B cell (primary cell): ENCODE data around the gene CADM2. TPM values are rescaled to one million over a fixed set of nuclear protein-coding genes. Genes with fewer than 3 reads are reported as not detected.

ENCODE experiments used
- ATAC-seq: fragments of 200-7000 bp; cut with Tn5 transposase; one replicate; pipeline ENCODE4 v1.10.0; 2021; ENCODE audit warnings: low read depth, mild to moderate bottlenecking, moderate number of reproducible peaks, moderate library complexity
- CTCF ChIA-PET: fragments of 350-600 bp; sonication (Branson Sonifier 250); formaldehyde crosslinking; loops from one replicate; lab custom pipeline; 2021; ENCODE audit warnings: antibody characterized with exemption, inconsistent platforms; lab: Charles Lee
- POLR2A ChIA-PET: fragments of 350-600 bp; sonication (Branson Sonifier 250); formaldehyde crosslinking; loops from one replicate; lab custom pipeline; 2021; ENCODE audit warnings: antibody characterized with exemption; lab: Charles Lee
- DNase-seq: peaks from one replicate; pipeline ENCODE4 v3.0.0; 2013
- H2AFZ ChIP-seq: 2 replicates; pipeline ENCODE4 v1.6.1; 2012; ENCODE audit warnings: mild to moderate bottlenecking, low read depth, low read length; ENCODE audit not compliant: insufficient read depth, poor library complexity, severe bottlenecking
- H3K27ac ChIP-seq, 2 donors: 1 replicate in 1 of 2; 2 replicates in 1 of 2; pipeline ENCODE4 v1.5.1; 2012 to 2013; ENCODE audit warnings: low read length in 2 of 2, mild to moderate bottlenecking in 2 of 2, moderate library complexity in 1 of 2
- H3K27me3 ChIP-seq, 4 experiments: fragments of 200-600 bp in 1 of 4; sonication (generic) in 1 of 4; replicated peaks in 1 of 4; 1 replicate in 2 of 4; 2 replicates in 2 of 4; pipeline versions ENCODE4 v1.6.1 to v1.7.0; 2013 to 2016; ENCODE audit warnings: low read length in 3 of 4, mild to moderate bottlenecking in 2 of 4, mixed read lengths in 1 of 4, moderate library complexity in 1 of 4; ENCODE audit not compliant: insufficient read depth in 4 of 4, control insufficient read depth in 3 of 4; ENCODE audit errors: control extremely low read depth in 1 of 4
- H3K36me3 ChIP-seq, 2 experiments: replicated peaks in 1 of 2; 1 replicate in 1 of 2; 2 replicates in 1 of 2; pipeline versions ENCODE4 v1.6.1 to v1.7.1; 2013; ENCODE audit warnings: low read length in 1 of 2; ENCODE audit not compliant: insufficient read depth in 2 of 2, control insufficient read depth in 1 of 2; ENCODE audit errors: control extremely low read depth in 1 of 2, extremely low read depth in 1 of 2
- H3K4me1 ChIP-seq, 2 donors: fragments of 200-600 bp in 1 of 2; sonication (generic) in 1 of 2; 1 replicate in 1 of 2; 2 replicates in 1 of 2; pipeline versions ENCODE4 v1.5.1 to v1.6.1; 2013 to 2017; ENCODE audit warnings: low read length in 2 of 2; ENCODE audit not compliant: control insufficient read depth in 2 of 2, insufficient read depth in 2 of 2
- H3K4me2 ChIP-seq: replicated peaks from 2 replicates; pipeline ENCODE3; 2012; ENCODE audit warnings: mild to moderate bottlenecking, low read depth, low read length; ENCODE audit not compliant: poor library complexity, severe bottlenecking
- H3K4me3 ChIP-seq, 5 experiments: fragments of 200-600 bp in 1 of 5; sonication (generic) in 1 of 5; 1 replicate in 3 of 5; 2 replicates in 2 of 5; pipeline versions ENCODE4 v1.5.1 to v1.7.0; 2011 to 2016; ENCODE audit warnings: low read length in 4 of 5, mild to moderate bottlenecking in 4 of 5, low read depth in 2 of 5, control low read depth in 1 of 5, moderate library complexity in 1 of 5; ENCODE audit not compliant: insufficient read depth in 1 of 5; ENCODE audit errors: control extremely low read depth in 1 of 5, extremely low read depth in 1 of 5
- H3K79me2 ChIP-seq: fragments of 200-600 bp; sonication (generic); one replicate; pipeline ENCODE4 v1.6.0; 2016; ENCODE audit warnings: low read length; ENCODE audit not compliant: control insufficient read depth, insufficient read depth
- H3K9ac ChIP-seq: fragments of 200-600 bp; sonication (generic); 2 replicates; pipeline ENCODE4 v1.6.1; 2017; ENCODE audit warnings: mild to moderate bottlenecking, low read length, moderate library complexity
- H3K9me3 ChIP-seq, 3 donors: one replicate each; pipeline versions ENCODE4 v1.6.1 to v1.7.1; 2013; ENCODE audit warnings: low read length in 2 of 3; ENCODE audit not compliant: control insufficient read depth in 2 of 3, insufficient read depth in 1 of 3; ENCODE audit errors: control extremely low read depth in 1 of 3
- H4K20me1 ChIP-seq: 2 replicates; pipeline ENCODE4 v1.6.0; 2012; ENCODE audit warnings: mild to moderate bottlenecking, low read length; ENCODE audit not compliant: insufficient read depth, control insufficient read depth, poor library complexity, severe bottlenecking
- H3K27ac Mint-ChIP-seq: one replicate; pipeline ENCODE4 v1.8.0; 2021; ENCODE audit warnings: mixed read lengths
- H3K27me3 Mint-ChIP-seq: one replicate; pipeline ENCODE4 v1.8.0; 2021; ENCODE audit warnings: mixed read lengths
- H3K4me1 Mint-ChIP-seq: one replicate; pipeline ENCODE4 v1.8.0; 2021; ENCODE audit warnings: mixed read lengths
- H3K4me3 Mint-ChIP-seq: one replicate; pipeline ENCODE4 v1.8.0; 2021; ENCODE audit warnings: mixed read lengths
- H3K9me3 Mint-ChIP-seq: one replicate; pipeline ENCODE4 v1.8.0; 2022; ENCODE audit warnings: mixed read lengths; ENCODE audit not compliant: insufficient read depth
- EZH2 ChIP-seq: IDR thresholded peaks from 2 replicates; pipeline ENCODE4 v1.6.1; 2012; ENCODE audit warnings: borderline replicate concordance, low read depth, mild to moderate bottlenecking, moderate library complexity, low read length; ENCODE audit not compliant: insufficient read depth, poor library complexity, severe bottlenecking
- WGBS: methylation state at CpG from one replicate; pipeline ENCODE4 v1.1.5; 2013; ENCODE audit warnings: missing lambda C conversion rate; ENCODE audit not compliant: insufficient coverage; 5-methylcytosine and 5-hydroxymethylcytosine counted together
- intact Hi-C: fragments of 100-400 bp; cut with micrococcal nuclease; formaldehyde crosslinking; loops from one replicate; pipeline ENCODE4 v1.10.0; 2022
- polyA plus RNA-seq: library from polyadenylated mRNA; depleted of rRNA; stranded (reverse); fragments of >200 nt; gene quantifications from 2 replicates; pipeline ENCODE4 v1.2.3, GENCODE V29; 2012
- total RNA-seq, 2 donors: library from RNA; stranded (reverse); fragments of 120-200 nt in 1 of 2; gene quantifications; 1 replicate in 1 of 2; 2 replicates in 1 of 2; pipeline versions ENCODE4 v1.2.3 to v1.2.4, GENCODE V29; 2013 to 2022
- TF ChIP-seq, protein P1 (sequence below): fragments of 200-600 bp; IDR thresholded peaks from one replicate; pipeline ENCODE4 v1.8.0; 2022; ENCODE audit warnings: antibody characterized with exemption, mild to moderate bottlenecking

Gene CADM2
- total and polyA plus RNA-seq, 2 donors (not counting 1 experiment from before 2014, with no cell fraction given), result 0.10 to 0.37 TPM

DNA sequence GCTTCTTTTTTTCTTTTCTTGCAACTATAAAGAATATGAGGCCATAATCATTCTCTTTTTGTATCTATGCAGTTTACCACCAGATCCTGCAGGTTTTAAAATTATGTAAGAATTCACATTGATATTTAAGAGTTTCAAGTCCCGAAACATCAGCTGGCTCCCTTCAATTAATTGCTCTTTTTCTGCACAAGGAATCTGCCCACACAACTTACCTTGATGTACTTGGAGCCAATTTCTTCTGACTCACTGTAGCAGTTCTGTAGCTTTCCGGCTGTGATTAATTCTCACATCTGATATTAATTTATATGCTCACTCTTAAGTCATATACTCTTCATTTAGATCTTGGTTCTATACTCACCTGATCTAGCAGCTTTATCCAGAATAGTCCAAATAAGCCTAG, 781.8 kb downstream of the CADM2 start:
- Histone ChIP-seq H3K27ac (no peak overlapping the region), H3K4me1 (no peaks in the 10 kb centered on the region), H3K27me3 (no peaks in the 10 kb centered on the region), H3K36me3 (no peaks in the 10 kb centered on the region), H4K20me1 (no peaks in the 10 kb centered on the region), H3K9ac (no peak overlapping the region), H3K79me2 (no peaks in the 10 kb centered on the region), H3K9me3 (no peaks in the 10 kb centered on the region), H2AFZ (no peak overlapping the region), H3K4me2 (no peak overlapping the region), H3K4me3 (no peak overlapping the region)
- no peak for ATAC-seq
- Mint-ChIP-seq H3K27me3 (no peaks in the 10 kb centered on the region), H3K27ac (no peak overlapping the region), H3K4me1 (no peaks in the 10 kb centered on the region), H3K4me3 (no peak overlapping the region), H3K9me3 (peaks cover 4% of the 10 kb centered on the region)
- intact Hi-C loops, result no loop called here
- ChIA-PET POLR2A (no interaction called here), CTCF (no interaction called here)
- WGBS, result 79% methylated on average over 2 of the region's 2 CpGs
- DNase-seq, result no peak
- TF ChIP-seq EZH2, result no peak
- TF ChIP-seq, protein P1, sequence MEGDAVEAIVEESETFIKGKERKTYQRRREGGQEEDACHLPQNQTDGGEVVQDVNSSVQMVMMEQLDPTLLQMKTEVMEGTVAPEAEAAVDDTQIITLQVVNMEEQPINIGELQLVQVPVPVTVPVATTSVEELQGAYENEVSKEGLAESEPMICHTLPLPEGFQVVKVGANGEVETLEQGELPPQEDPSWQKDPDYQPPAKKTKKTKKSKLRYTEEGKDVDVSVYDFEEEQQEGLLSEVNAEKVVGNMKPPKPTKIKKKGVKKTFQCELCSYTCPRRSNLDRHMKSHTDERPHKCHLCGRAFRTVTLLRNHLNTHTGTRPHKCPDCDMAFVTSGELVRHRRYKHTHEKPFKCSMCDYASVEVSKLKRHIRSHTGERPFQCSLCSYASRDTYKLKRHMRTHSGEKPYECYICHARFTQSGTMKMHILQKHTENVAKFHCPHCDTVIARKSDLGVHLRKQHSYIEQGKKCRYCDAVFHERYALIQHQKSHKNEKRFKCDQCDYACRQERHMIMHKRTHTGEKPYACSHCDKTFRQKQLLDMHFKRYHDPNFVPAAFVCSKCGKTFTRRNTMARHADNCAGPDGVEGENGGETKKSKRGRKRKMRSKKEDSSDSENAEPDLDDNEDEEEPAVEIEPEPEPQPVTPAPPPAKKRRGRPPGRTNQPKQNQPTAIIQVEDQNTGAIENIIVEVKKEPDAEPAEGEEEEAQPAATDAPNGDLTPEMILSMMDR, result no peak

DNA sequence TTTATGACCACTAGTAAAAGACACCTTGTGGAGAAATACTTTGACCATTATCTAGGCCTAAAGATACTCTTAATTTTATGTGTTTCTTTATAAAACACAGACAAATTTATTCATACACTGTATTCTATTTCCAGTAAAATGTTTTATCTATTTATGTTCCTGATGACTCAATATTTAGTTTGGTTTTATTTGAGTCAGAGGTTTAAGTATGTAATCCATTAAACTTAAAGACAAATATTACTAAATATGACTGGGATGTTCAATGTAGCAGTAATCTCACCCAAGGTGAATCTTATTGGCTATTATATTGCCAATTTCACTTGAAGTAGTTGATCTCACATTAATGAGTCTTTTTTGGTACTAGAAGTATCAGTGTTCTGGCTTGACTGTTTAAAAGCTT, 799.7 kb downstream of the CADM2 start:
- H3K4me1 ChIP-seq, result no peaks in the 10 kb centered on the region
- ATAC-seq (no peak), DNase-seq (no peak)
- Mint-ChIP-seq H3K4me1 (no peaks in the 10 kb centered on the region), H3K27me3 (no peaks in the 10 kb centered on the region), H3K27ac (no peak overlapping the region), H3K9me3 (no peaks in the 10 kb centered on the region), H3K4me3 (no peak overlapping the region)
- no peak overlapping the region for H3K4me3 ChIP-seq
- POLR2A ChIA-PET, result no interaction called here
- no peak overlapping the region for H3K9ac ChIP-seq
- TF ChIP-seq, protein P1, result no peak
- no peak for TF ChIP-seq EZH2
- no peaks in the 10 kb centered on the region for H3K27me3 ChIP-seq
- H3K27ac ChIP-seq, result no peak overlapping the region
- H2AFZ ChIP-seq, result no peak overlapping the region
- H3K4me2 ChIP-seq, result no peak overlapping the region
- no peaks in the 10 kb centered on the region for H3K9me3 ChIP-seq
- H3K79me2 ChIP-seq, result no peaks in the 10 kb centered on the region
- CTCF ChIA-PET, result no interaction called here
- intact Hi-C loops, result no loop called here
- H3K36me3 ChIP-seq, result no peaks in the 10 kb centered on the region
- H4K20me1 ChIP-seq, result no peaks in the 10 kb centered on the region
